Measurements from ENCODE around the gene LIN37. TPM values are rescaled to one million over a fixed set of nuclear protein-coding genes. Genes with fewer than 3 reads are reported as not detected.

LIN37 gene
- total RNA-seq, 4 donors from 2014 or later: 7.5 to 12.2 (median 10.0) TPM

GRCh38 chr19:35767288-35768081 lies 19.1 kb downstream of the LIN37 start:
- TF ChIP-seq CTCF (IDR thresholded peaks at IDR 0.05; ENCODE audit: low read depth): no peak

DNA sequence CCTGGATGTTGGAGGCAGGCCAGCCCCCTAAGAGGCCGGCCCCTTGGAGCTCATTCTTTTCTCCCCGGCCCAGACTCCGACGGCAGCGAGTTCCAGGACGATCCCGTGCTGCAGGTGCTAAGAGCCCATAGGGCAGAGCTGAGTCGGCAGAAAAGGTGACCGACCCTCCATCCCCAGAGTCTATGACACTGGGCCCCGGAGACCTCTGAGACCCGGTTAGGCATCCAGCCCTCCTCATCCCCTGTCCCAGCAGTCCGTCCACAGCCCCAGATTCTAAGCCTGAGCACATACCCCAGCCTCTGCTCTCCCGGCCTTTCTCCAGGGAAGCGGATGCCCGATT lies 19.7 kb downstream of the LIN37 start:
- TF ChIP-seq CTCF (IDR thresholded peaks at IDR 0.05; ENCODE audit: low read depth): no peak

DNA sequence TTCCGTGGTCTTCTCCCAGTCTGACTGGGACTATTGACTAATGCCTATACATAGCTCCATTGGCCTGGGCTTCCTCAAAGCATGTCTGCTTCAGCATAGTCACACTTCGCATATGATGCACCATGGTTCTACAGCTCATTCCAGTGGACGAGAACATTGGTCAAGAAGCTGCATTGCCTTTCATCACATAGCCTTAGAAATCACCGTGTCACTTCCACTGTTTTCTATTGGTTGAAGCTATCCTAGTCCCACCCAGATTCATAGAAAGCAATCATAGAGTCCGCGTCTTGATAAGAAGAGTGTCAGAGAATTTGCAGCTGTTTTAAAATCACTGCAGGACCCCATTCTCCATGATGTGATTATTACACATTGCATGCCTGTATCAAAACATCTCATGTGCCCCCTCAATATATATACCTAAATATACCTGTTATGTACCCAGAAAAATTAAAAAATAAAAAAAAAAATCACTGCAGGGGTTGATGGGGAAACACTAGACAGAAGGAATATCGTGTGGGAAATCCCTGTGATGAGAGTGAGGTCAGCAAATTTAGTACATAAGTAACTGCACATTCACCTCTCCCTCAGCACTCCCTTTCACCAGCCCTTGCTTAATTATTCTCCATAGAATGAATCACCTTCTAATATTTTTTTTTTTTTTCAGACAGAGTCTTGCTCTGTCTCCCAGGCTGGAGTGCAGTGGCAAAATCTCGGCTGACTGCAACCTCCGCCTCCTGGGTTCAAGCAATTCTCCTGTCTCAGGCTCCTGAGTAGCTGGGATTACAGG lies 24.8 kb downstream of the LIN37 start:
- TF ChIP-seq CTCF (IDR thresholded peaks at IDR 0.05; ENCODE audit: low read depth): no peak

DNA sequence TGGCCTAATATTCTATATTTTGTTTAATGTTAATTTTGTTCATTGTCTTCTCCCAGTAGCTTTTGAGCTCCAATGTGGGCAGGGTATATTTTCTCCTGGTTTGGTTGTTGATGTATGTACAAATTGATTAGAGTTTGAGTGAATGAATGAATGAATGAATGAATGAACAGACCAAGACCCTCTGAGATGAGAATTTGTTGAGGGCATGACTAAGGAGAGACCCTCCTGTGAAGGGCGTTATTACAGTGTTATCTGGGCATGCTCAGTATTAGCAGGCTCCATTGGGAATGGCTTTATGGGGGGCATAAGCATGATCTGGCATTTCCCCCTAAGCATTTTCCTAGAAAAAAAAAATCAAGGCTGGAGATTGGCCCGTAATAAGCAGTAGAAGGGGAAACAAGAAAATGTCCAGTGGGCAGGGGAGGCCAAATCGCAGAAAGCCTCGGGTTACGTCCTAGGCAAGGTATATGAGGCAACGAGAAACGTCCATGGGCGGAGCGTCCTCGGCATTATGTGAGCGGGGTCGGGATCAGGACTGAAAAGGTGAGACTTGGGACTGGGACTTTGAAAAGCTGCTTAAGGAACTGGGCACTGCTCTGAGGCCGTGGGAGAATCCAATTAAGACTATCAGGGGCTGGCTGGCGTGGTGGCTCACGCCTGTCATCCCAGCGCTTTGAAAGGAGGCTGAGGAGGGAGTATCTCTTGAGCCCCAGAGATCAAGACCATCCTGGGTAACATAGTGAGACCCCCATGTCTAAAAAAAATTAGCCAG lies 26.1 kb downstream of the LIN37 start:
- no peak for TF ChIP-seq CTCF (IDR thresholded peaks at IDR 0.05; ENCODE audit: low read depth)

- TF ChIP-seq CTCF (IDR thresholded peaks at IDR 0.05; ENCODE audit: low read depth): no peak
Measured at GRCh38 chr19:35775046-35775297, 26.6 kb downstream of the LIN37 start.

DNA sequence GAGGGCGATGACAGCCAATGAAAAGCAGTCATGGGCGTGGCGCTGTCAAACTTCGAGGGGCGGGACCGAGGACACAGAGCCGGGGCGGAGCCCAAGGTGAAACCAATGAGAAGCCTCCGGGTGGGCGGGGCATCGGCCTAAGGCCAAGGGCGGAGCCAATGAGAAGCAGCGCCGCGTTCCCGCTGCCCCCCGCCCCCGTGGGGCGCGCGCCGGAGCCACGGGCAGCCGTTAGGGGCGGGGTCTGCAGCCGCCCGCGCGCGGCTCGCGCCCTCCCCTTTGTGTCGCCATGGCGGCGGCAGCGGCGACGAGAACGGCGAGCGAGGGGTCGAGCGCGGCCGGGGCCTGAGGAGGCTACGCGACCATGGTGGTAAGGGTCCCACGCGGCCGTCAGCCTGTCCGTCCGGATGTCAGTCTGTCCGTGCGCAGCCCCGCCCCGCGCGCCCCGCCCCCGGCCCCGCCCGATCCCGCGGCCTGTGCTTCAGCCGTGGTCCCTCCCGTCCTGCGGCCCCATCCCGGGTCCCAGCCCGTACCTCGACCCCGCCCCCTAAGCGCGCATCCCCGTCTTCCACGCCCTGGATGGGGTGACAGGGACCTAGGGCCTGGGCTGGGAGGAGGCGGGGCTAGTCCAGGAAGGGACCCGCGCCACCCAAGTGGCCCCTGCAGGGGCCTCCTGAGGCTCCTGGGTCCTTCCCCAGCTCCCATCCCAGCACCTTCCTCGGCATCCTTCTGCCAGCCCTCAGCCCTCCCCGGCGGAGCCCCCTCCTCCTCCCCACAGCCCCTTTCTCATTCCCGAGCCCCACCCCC lies 27.1 kb downstream of the LIN37 start, which contains the start of gene ARHGAP33:
Gene ARHGAP33 (plus strand): TSS at position 267 of the 804 bp plus-strand sequence. CDS start 95 bp downstream, at position 362.
- TF ChIP-seq CTCF (IDR thresholded peaks at IDR 0.05; ENCODE audit: low read depth): no peak
